GM18508 (cell line): Measurements from ENCODE around the gene EXOC7.

Source experiments
- ATAC-seq: cut with Tn5 transposase; IDR thresholded peaks from one replicate; pipeline ENCODE4 v1.9.1; 2021; ENCODE audit warnings: moderate number of reproducible peaks; ENCODE audit not compliant: insufficient read depth, unreplicated experiment

Gene EXOC7

GRCh38 chr17:76103274-76104139 lies at the start of gene EXOC7:
EXOC7 (minus strand) TSS chr17:76103787; CDS start chr17:76103692, 95 bp downstream.
- no peak for ATAC-seq

GRCh38 chr17:76153202-76153601 lies 49.6 kb upstream of the EXOC7 start:
- no peak for ATAC-seq

GRCh38 chr17:76152591-76152990 lies 49.0 kb upstream of the EXOC7 start:
- no peak for ATAC-seq

- no peak for ATAC-seq
These were observed 48.4 kb upstream of the EXOC7 start for GRCh38 chr17:76151896-76152454.

GRCh38 chr17:76150712-76151622 lies 47.4 kb upstream of the EXOC7 start:
- ATAC-seq = no peak

GRCh38 chr17:76149214-76149613 lies 45.6 kb upstream of the EXOC7 start:
- no peak for ATAC-seq

- no peak for ATAC-seq
These were observed 44.4 kb upstream of the EXOC7 start for GRCh38 chr17:76148015-76148326.

GRCh38 chr17:76147211-76148014 lies 43.8 kb upstream of the EXOC7 start:
- ATAC-seq = no peak

- ATAC-seq = no peak
These were observed 42.7 kb upstream of the EXOC7 start for GRCh38 chr17:76146053-76146851.

GRCh38 chr17:76145231-76146052 lies 41.9 kb upstream of the EXOC7 start:
- ATAC-seq = no peak

GRCh38 chr17:76142585-76143041 lies 39.0 kb upstream of the EXOC7 start:
- ATAC-seq = no peak

- no peak for ATAC-seq
These were observed 38.5 kb upstream of the EXOC7 start for GRCh38 chr17:76142039-76142584.

GRCh38 chr17:76141212-76142038 lies 37.8 kb upstream of the EXOC7 start, which contains the start of gene FOXJ1:
FOXJ1 (minus strand) TSS chr17:76141245; CDS start chr17:76140395, 850 bp downstream.
- ATAC-seq = peak; percentile 61

- no peak for ATAC-seq
These were observed 37.1 kb upstream of the EXOC7 start for GRCh38 chr17:76140661-76141211.

GRCh38 chr17:76139801-76140660 lies 36.4 kb upstream of the EXOC7 start:
- no peak for ATAC-seq
